Ishikawa (cell line): ENCODE measurements around the gene TPRG1.

ENCODE experiments used
- CEBPB ChIP-seq: IDR thresholded peaks from 2 replicates; pipeline ENCODE4 v1.6.1; 2012
- MAX ChIP-seq: IDR thresholded peaks from 2 replicates; pipeline ENCODE4 v1.6.1; 2012
- REST ChIP-seq: IDR thresholded peaks from 2 replicates; pipeline ENCODE4 v1.6.1; 2012; ENCODE audit warnings: low read depth, mild to moderate bottlenecking
- TAF1 ChIP-seq: IDR thresholded peaks from 2 replicates; pipeline ENCODE4 v1.6.1; 2012; ENCODE audit warnings: low read depth, mild to moderate bottlenecking
- USF1 ChIP-seq: IDR thresholded peaks from 2 replicates; pipeline ENCODE4 v1.6.1; 2012
- YY1 ChIP-seq: IDR thresholded peaks from 2 replicates; pipeline ENCODE4 v1.6.1; 2012; ENCODE audit warnings: low read depth

- no peak for TF ChIP-seq REST
- no peak for TF ChIP-seq CEBPB
- no peak for TF ChIP-seq USF1
- no peak for TF ChIP-seq MAX
- TF ChIP-seq YY1, result no peak
- TF ChIP-seq TAF1, result no peak
These were observed 141.1 kb downstream of the TPRG1 start for GRCh38 chr3:189312866-189313265.
